Activated gamma-delta T cell (primary cell): ENCODE results near the gene EEF1G.
"Not testable (repeated sequence)": the region's sequence is repeated elsewhere in the genome, so short reads cannot be mapped to it uniquely, and the experiment has no call there.

Experiments used
- DNase-seq: peaks from one replicate; lab custom pipeline; 2025; lab: John Stamatoyannopoulos, UW
- total RNA-seq, 2 donors: gene quantifications; one replicate each; lab custom pipeline; 2026; lab: John Stamatoyannopoulos, UW

EEF1G gene
- 0 reads per million in 2 donors for total RNA-seq

GRCh38 chr11:62573592-62574362 is at the start of gene EEF1G:
TSS of gene EEF1G (minus strand) at chr11:62573891. CDS start at chr11:62573842, 49 bp downstream.
- DNase-seq = peak; percentile 88

GRCh38 chr11:62622476-62623089 is 48.9 kb upstream of the EEF1G start:
- no peak for DNase-seq

GRCh38 chr11:62621567-62622470 is 48.1 kb upstream of the EEF1G start, which contains the start of gene B3GAT3:
TSS of gene B3GAT3 (minus strand) at chr11:62621986. CDS start at chr11:62621947, 39 bp downstream.
- peak; percentile 95 for DNase-seq

- DNase-seq = no peak
Observed at GRCh38 chr11:62621027-62621566, 47.4 kb upstream of the EEF1G start.

GRCh38 chr11:62616957-62617356 is 43.3 kb upstream of the EEF1G start:
- not testable (repeated sequence) for DNase-seq

GRCh38 chr11:62615521-62615920 is 41.8 kb upstream of the EEF1G start:
- DNase-seq = no peak

- no peak for DNase-seq
Observed at GRCh38 chr11:62614275-62614674, 40.6 kb upstream of the EEF1G start.

- no peak for DNase-seq
Observed at GRCh38 chr11:62613291-62613778, 39.6 kb upstream of the EEF1G start.

- peak; percentile 75 for DNase-seq
Observed at GRCh38 chr11:62612366-62613290, 38.9 kb upstream of the EEF1G start, which contains the start of the genes EML3 and ROM1. TSS of gene EML3 (minus strand) at chr11:62612775. CDS start at chr11:62612457, 318 bp downstream. TSS of gene ROM1 (plus strand) at chr11:62613257. CDS start at chr11:62613282, 25 bp downstream.

- DNase-seq = no peak
Observed at GRCh38 chr11:62611705-62612365, 38.1 kb upstream of the EEF1G start.

GRCh38 chr11:62610814-62611704 is 37.4 kb upstream of the EEF1G start:
- DNase-seq = no peak

- DNase-seq = no peak
Observed at GRCh38 chr11:62610403-62610802, 36.7 kb upstream of the EEF1G start.

- no peak for DNase-seq
Observed at GRCh38 chr11:62608776-62609175, 35.1 kb upstream of the EEF1G start.

- no peak for DNase-seq
Observed at GRCh38 chr11:62607714-62608113, 34.0 kb upstream of the EEF1G start.

- DNase-seq = no peak
Observed at GRCh38 chr11:62605902-62606301, 32.2 kb upstream of the EEF1G start.

GRCh38 chr11:62605467-62605866 is 31.8 kb upstream of the EEF1G start:
- DNase-seq = no peak

GRCh38 chr11:62604460-62605120 is 30.9 kb upstream of the EEF1G start:
- no peak for DNase-seq

GRCh38 chr11:62603776-62604299 is 30.1 kb upstream of the EEF1G start:
- no peak for DNase-seq
